Brain microvascular endothelial cell (primary cell): ENCODE measurements around the gene B4GALT2.

Source experiments
- DNase-seq: peaks from one replicate; pipeline ENCODE4 v3.0.0-alpha.2; 2020
- H3K27ac ChIP-seq: fragments of 250-450 bp; sonication (Bioruptor Pico); 2 replicates; pipeline ENCODE4 v1.5.1; 2020; ENCODE audit warnings: mild to moderate bottlenecking, moderate library complexity
- H3K27me3 ChIP-seq: fragments of 250-450 bp; sonication (Bioruptor Pico); replicated peaks from 2 replicates; pipeline ENCODE4 v1.5.1; 2020; ENCODE audit warnings: mild to moderate bottlenecking
- H3K36me3 ChIP-seq: fragments of 250-450 bp; sonication (Bioruptor Pico); replicated peaks from 2 replicates; pipeline ENCODE4 v1.5.1; 2020; ENCODE audit warnings: mild to moderate bottlenecking
- H3K4me3 ChIP-seq: 2 replicates; pipeline ENCODE4 v1.5.1; 2011; ENCODE audit warnings: low read depth, mild to moderate bottlenecking, control low read depth, low read length, moderate library complexity
- CTCF ChIP-seq: IDR thresholded peaks from 2 replicates; pipeline ENCODE4 v1.5.1; 2011; ENCODE audit warnings: low read depth, mild to moderate bottlenecking, moderate library complexity, low read length, control low read depth, inconsistent platforms; ENCODE audit errors: missing control alignments
- in situ Hi-C: cut with HindIII; loops from 2 replicates; pipeline ENCODE4 v1.10.0; 2017; ENCODE audit warnings: low sequenced_read_pairs, low pct_ligation_motif_present

The B4GALT2 gene

DNA sequence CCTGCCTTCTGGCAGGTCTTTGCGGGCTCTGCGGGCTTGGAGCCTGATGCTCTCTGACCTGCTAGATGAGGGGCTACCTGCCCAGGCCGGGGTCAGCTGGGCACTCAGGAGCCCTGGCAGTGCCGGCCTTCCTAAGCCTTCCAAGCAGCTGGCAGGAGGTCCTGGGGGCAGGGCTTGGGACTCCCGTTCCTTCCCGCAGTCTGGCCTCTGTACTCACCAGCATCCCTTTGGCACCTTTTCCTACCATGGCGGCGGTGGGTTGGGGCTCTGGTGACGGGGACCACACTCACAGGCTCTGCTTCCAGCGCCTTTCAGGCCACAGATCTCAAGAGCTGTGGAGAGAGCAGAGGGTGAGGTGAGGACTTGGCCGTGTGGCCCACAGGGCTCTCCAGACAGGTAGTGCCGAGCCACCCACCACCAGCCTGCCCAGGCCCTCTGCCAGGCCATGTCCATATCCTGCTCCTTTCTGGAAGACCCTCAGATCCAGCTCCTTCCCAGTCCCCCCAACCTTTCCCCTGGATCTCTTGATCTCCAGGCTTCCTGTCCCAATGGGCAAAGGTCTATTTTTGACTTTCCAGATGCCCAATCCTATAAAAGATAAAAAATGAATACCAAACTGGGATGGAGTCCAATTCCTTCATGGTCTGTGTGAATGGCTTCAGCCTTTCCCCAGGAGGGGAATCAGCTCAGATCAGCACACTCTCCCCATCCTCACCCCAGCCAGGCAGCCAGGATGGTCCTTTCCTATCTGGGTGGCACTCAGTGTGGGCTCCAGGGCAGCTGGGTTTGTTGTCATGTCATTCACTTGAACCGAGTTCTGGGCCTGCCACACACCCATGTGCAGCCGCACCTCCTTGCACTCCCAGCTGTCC is 45.3 kb downstream of the B4GALT2 start:
- TF ChIP-seq CTCF, result no peak
- no peak for DNase-seq

DNA sequence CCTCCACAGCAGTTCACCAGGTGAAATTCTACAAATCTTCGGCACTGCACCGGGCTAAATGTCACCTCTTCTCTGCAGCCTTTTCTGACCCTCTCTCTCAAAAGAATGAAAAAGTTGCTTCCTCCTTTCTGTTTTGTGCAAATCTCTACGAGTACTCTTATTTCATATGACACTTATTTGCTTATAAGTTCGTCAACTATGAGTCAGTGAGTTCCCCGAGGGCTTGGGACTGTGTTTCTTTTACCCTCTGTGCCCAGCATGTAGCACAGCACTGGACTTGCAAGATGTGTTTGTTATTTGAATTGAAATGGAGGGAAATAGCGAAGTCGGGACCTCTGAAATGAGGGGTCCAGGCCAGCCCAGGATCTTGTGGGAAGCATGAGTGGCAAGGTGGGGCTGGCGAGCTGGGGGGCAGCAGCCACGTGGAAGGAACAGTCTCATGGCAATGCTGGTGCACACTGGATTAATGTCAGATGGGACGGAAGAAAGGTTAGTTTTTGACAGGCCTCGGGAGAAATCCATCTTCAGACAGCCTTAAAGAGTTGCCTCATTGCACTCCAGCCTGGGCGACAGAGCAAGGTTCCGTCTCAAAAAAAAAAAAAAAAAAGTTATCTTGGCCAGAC is 46.0 kb downstream of the B4GALT2 start:
- in situ Hi-C loops, result no loop called here
- no peak overlapping the region for H3K4me3 ChIP-seq
- no peak for TF ChIP-seq CTCF

More for the DNA sequence above, 45.3 kb downstream of the B4GALT2 start:
- Histone ChIP-seq H3K36me3 (no peaks in the 10 kb centered on the region), H3K27me3 (no peaks in the 10 kb centered on the region), H3K27ac (no peak overlapping the region), H3K4me3 (no peak overlapping the region)
- in situ Hi-C loops, result no loop called here

DNA sequence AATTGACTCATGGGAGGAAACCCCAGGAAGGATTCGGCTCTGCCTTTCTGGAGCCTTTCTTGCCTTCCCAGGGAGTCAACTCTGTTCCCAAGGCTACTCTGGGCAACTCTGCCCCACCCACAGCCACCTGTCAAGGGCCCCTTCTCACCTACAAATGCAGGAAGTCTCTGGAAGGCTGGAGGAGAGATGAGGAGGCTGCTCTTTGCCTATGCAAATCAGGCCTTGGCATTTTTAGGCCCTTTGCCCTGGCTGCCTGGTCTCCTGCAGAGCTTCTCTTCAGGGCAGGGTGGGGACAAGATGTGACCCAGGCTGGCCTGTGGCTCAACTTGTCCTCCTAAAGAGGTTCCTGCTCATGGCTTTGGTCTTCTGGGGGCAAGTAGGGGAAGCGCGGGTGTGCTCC is 46.8 kb downstream of the B4GALT2 start:
- no peaks in the 10 kb centered on the region for H3K27me3 ChIP-seq
- no peak overlapping the region for H3K27ac ChIP-seq
- in situ Hi-C loops, result no loop called here
- DNase-seq, result no peak
- no peak for TF ChIP-seq CTCF
- no peak overlapping the region for H3K4me3 ChIP-seq
- H3K36me3 ChIP-seq, result no peaks in the 10 kb centered on the region

More for the DNA sequence above, 46.0 kb downstream of the B4GALT2 start:
- Histone ChIP-seq H3K27me3 (no peaks in the 10 kb centered on the region), H3K27ac (no peak overlapping the region), H3K36me3 (no peaks in the 10 kb centered on the region)
- DNase-seq, result peak; percentile 23

- DNase-seq, result no peak
- Histone ChIP-seq H3K4me3 (no peak overlapping the region), H3K27me3 (no peaks in the 10 kb centered on the region), H3K36me3 (no peaks in the 10 kb centered on the region), H3K27ac (no peak overlapping the region)
- TF ChIP-seq CTCF, result no peak
- in situ Hi-C loops, result no loop called here
These were observed 48.3 kb downstream of the B4GALT2 start for GRCh38 chr1:44027320-44027719.

- H3K27ac ChIP-seq, result peak overlapping the region; percentile 86
These were observed 50.4 kb downstream of the B4GALT2 start for GRCh38 chr1:44029260-44029910.

More at GRCh38 chr1:44029260-44029910, 50.4 kb downstream of the B4GALT2 start:
- no peaks in the 10 kb centered on the region for H3K36me3 ChIP-seq
- H3K27me3 ChIP-seq, result no peaks in the 10 kb centered on the region
- in situ Hi-C loops, result no loop called here
- peak overlapping the region; percentile 74 for H3K4me3 ChIP-seq
- DNase-seq, result no peak
- TF ChIP-seq CTCF, result no peak
